ENCODE measurements around the gene LRRC4C.

LRRC4C gene

DNA sequence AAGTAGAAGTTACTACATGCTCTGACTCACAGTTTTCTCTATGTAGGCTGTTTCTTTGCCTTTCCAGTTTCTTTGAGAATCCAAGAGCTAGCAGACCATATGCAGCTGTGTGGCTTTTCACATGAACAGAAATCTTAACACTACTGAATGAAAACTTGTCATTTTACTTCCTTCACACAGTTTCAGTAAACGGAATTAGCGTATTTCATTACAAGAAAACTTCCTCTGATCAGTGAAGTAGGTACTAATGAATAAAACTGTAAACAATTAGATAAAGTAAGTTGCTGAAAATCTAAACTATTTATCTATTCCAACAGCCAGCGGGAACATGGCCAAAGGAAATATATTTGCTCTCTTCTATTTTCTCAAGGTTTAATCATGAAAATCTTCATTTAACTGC, 953.2 kb downstream of the LRRC4C start:
- no peak for DNase-seq (ENCODE audit: low read depth in 2 of 2)

DNA sequence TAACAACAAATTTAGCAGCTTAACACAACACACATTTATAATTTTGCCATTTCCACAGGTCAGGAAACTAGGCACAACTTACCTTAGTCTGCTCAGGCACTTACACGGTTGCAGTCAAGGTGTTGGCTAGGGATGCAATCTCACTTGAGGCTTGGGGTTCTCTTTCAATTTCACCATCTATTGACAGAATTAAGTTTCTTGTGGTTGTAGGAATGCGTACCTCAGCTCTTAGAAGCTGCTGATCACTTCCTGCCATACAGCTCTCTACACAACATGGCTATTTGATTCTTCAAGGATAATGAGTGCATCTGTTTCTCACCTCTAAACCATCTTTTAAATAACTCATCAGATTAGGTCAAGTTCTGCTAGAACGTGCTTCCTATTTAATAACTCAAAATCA, 968.1 kb downstream of the LRRC4C start:
- no peak for DNase-seq (ENCODE audit: low read depth in 2 of 2)

GRCh38 chr11:40467771-40468170, 991.7 kb downstream of the LRRC4C start:
- DNase-seq (ENCODE audit: low read depth in 2 of 2): no peak

DNA sequence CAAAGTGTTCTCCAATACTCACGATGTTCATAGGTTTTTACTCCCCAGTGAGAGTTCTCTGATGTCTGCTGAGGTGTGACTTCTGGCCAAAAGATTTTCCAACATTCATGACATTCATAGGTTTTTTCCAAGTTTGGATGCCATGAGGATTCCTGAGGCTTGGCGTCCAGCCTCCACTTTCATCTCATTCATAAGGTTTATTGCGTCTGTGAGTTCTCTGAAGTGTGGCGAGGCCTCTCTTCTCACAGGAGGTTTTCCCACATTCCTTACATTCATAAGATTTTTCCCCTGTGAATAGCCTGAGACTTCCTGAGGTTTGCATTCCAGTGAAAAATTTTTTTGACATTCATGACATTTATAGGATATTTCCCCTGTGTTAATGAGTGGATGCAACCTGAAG, 1014.1 kb downstream of the LRRC4C start:
- DNase-seq (ENCODE audit: low read depth in 2 of 2): no peak

GRCh38 chr11:40444151-40444550, 1015.3 kb downstream of the LRRC4C start:
- DNase-seq (ENCODE audit: low read depth in 2 of 2): no peak

DNA sequence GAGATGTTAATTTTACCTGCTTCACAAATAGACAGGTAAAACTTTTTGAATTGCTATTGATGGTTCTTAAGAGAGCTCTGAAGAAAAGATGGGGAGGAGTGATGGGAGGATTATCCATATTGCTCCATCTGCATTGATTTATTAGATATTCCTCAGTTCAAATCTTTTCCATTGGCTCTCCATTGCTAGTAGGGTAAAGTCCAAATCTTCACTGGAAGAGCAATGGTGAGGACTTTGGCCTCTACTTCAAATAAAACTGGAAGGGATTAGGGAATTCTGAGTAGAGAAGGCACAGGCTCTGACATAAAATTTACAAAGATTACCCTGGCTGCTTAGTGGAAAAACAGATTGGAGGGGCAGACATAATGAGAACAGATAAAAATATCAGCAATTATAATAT, 1024.1 kb downstream of the LRRC4C start:
- no peak for DNase-seq (ENCODE audit: low read depth in 2 of 2)

DNA sequence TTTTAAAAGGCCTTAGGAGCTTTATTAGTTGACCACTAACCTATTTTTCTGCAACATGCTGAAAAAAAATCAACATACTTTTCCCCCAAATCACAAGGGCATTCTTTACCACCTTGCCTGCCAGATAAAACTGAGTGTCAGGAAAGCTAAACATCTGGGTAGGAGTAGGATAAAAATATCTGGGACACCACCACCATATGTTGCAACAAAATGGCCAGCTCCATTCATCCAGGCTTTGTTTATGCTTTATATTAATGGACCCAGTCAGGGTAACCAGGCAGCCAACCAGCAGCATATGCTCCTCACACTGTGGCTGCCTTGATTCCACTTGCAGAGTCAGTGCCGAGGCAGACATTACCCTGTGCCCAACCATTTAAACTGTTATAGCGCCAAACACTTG, 1024.5 kb downstream of the LRRC4C start:
- DNase-seq (ENCODE audit: low read depth in 2 of 2): no peak

DNA sequence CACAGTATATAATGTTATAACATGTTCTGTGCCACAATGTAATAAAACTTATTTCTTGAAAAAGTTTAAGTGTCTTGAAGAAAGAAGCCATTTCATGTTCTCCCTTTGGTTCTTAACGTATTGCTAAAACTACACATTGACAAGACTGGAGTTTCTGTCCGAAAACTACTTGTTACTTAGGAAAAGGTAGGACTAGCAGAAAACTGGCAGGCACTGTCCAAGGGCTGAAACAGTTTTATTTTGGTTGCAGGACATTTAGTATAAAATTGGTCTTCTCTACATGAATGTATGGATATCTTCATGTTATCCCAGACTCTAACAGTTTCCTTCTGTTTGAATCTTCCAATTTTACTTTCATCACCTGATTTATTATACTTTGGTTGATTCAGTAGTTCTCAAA, 1027.1 kb downstream of the LRRC4C start:
- DNase-seq (ENCODE audit: low read depth in 2 of 2): no peak

DNA sequence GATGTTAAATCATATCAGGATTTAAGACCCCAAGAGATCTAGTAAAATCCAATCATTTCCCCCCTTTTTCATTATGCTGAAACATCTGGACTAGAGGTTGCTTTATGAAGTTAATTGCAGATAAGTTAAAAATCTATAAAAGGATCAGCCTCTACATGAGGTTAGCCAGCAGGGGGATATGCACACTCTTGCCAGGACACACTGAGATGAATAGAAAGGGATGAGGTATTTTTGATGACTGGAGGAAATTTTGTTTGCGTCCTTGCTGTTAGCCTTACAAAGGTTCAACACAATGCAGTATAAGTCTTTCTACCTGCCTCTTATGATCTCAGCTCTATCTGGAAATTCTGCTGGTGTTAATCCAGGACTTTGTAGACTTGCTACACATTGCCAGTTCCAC, 1034.3 kb downstream of the LRRC4C start:
- DNase-seq (ENCODE audit: low read depth in 2 of 2): no peak

GRCh38 chr11:40421208-40421981, 1038.1 kb downstream of the LRRC4C start:
- DNase-seq (ENCODE audit: low read depth in 2 of 2): no peak

GRCh38 chr11:40417627-40418026, 1041.8 kb downstream of the LRRC4C start:
- no peak for DNase-seq (ENCODE audit: low read depth in 2 of 2)

DNA sequence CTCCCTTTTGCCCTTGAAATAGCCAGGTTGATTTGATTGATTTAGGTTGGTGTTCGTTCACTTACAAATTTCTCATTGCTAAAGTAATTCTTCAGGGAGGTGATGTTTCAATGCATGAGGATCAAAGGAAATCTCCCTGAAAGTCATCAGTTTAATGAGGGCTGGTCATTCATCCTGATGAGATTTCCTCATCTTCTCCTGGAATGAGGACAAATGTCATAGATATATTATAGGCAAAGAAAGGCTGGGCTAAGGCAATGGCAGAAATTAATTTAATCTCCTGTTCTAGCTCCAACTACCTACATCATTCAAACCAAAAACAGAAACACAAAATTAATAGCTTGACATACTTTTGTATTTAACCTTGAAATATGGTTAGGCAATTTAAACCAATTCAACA, 1052.1 kb downstream of the LRRC4C start:
- no peak for DNase-seq (ENCODE audit: low read depth in 2 of 2)

GRCh38 chr11:40405614-40406013, 1053.8 kb downstream of the LRRC4C start:
- DNase-seq (ENCODE audit: low read depth in 2 of 2): no peak

DNA sequence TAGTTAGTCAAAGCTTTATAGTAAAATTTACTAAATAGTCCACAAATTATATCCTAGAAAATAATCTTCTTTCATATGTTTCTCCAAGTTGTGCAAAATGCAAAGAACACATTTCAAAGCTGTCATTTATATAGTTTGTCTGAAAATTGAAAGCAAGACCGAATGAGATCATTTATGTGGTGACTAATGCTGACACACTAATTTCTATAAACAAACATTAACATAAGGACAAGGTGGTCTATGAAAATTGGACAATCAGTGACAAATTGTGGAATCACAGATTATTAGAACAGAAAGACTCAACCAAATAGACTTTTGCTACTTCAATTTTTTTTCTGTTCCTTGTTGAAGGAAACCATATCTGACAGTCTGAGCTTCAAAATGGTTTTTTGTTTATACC, 1056.1 kb downstream of the LRRC4C start:
- no peak for DNase-seq (ENCODE audit: low read depth in 2 of 2)

- DNase-seq (ENCODE audit: low read depth in 2 of 2): no peak
Observed at GRCh38 chr11:40401132-40401853, 1058.2 kb downstream of the LRRC4C start.

- no peak for DNase-seq (ENCODE audit: low read depth in 2 of 2)
Observed at GRCh38 chr11:40397141-40397540, 1062.3 kb downstream of the LRRC4C start.

DNA sequence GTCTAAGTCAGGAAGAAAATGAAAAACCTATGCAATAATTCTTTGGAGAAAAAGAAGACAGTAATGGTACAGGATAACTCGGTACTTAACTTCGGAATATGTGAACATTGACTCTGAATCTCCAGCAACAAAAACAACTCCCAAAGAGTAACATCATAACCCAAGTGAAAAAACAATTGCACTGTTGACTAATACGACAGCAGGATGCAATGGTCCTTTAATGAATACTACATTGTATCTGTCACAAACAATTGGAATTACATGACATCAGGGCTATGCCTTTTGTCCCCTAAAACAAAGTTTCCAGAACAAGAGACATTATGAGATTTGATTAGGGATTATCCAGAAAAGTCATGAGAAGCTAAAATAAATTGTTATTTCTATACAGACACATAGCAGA, 1065.9 kb downstream of the LRRC4C start:
- DNase-seq (ENCODE audit: low read depth in 2 of 2): no peak

DNA sequence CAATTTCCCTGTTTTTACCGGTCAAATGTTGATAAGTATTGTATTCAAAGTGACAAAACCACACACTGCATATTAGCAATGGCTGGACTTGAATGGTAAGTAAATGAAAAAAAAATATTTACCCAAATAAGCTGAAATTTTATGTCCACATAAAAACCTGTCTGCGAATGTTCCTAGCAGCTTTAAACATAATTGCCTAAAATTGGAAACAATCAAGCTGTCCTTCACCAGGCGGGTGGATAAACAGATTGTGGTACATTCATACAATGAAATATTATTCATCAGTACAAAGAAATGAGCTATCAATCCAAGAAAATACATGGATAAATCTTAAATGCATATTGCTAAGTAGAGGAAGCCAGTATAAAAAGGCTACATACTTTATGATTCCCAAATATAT, 1067.8 kb downstream of the LRRC4C start:
- no peak for DNase-seq (ENCODE audit: low read depth in 2 of 2)

GRCh38 chr11:40388097-40388818, 1071.2 kb downstream of the LRRC4C start:
- DNase-seq (ENCODE audit: low read depth in 2 of 2): no peak

DNA sequence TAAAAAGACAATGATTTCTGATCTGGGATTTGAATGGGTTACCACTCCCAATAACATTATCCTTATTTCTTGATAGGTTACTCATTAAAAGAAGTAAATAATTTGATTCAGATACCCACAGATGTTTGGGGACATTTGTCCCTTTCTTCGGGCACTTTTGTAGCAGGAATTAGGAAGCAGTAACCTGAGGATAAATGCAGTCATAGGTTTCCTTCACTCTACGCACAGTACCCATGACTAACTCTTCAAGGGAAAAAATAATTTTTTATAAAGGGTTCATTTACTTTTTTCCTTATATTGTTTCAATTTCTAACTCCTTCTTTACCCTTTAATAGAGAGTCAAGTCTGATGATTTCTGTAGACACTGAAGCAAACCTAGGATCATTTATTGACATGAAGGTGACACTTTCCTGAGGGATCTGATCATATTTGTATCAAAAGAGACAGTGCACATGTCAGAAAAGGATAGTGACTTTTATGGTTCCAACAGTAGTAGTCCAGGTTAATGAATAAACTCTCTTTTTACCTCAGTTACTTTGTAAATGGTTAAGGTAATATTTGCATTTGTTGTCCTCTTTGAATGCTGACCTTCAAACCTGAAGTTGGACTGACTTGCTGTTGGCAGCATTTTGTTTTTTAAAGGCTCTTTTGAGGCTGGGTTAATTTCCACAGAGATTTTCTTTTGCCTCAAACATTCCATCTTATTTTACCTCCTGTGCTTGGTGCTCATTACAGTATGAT, 1072.0 kb downstream of the LRRC4C start:
- no peak for DNase-seq (ENCODE audit: low read depth in 2 of 2)

DNA sequence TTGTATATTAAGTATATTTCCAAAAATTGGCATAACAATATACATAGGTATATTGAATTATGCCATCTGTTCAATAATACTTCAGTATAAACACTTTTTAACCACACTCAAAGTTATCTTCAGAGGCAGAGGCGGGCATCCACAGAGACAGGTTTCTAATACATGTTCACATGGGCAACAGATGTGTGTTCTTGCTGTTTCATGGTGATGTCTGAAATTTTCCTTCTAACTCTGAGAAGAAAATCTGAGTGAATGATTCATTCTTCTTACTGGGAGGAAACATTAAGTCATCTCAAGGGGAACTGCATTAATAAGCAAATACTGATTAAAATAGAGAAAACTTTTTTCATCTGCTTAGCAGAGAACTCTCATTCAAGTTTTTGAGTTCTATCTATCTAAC, 1074.5 kb downstream of the LRRC4C start:
- DNase-seq (ENCODE audit: low read depth in 2 of 2): no peak

- DNase-seq (ENCODE audit: low read depth in 2 of 2): no peak
Observed at GRCh38 chr11:40381481-40381880, 1078.0 kb downstream of the LRRC4C start.

Measured in stimulated activated CD4-positive, alpha-beta T cell treated with anti-CD3 and anti-CD28 coated beads, Interleukin-12 subunit alpha, Interleukin-12 subunit beta, amount 100 ng/mL, for 24 hours (primary cell).